ENCODE measurements around the gene SOCS1.

Gene SOCS1

DNA sequence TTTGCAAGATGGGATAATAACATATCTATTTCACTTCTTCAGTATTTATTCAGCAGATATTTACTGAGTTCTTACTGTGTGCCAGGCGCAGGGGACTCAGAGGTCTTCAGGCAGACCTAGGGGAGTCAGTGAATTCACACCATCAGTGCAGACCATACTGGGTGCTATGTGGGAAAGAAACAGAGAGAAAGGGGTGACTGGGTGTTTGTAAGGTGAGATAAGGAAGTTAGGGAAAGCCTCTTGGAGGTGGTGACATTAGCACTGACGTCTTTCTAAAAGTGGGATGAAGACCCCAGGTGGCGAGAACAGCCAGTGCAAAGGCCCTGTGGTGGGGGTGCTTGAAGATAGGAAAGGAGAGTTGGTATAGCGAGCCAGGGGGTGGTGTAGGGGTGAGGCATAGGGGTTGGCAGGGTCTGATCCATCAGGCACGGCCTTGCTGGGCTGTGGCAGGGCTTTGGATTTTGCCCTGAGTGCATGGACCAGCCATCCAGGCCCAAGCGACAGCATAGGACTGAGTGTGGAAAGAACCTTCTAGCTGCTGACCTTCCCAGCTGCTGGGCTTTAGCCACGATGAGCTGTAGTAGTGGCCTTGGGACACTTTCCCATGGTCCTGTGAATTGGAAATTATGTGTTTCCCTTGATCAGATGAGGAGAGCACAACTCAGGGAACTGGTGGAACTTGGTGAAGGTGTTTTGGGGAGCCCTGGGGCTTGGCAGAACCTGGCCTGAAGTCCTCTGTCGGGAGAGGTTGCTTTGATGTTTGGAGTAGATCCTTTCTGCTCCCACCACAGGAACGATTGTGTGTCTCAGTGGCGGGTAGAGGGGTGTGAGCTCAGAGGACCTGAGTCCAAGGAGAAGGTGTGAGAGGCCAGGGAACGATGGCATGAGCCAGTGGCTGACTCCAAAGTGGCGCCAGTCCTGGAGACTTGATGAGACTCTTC is 3.9 kb upstream of the SOCS1 start:
- DNase-seq, result no peak

DNA sequence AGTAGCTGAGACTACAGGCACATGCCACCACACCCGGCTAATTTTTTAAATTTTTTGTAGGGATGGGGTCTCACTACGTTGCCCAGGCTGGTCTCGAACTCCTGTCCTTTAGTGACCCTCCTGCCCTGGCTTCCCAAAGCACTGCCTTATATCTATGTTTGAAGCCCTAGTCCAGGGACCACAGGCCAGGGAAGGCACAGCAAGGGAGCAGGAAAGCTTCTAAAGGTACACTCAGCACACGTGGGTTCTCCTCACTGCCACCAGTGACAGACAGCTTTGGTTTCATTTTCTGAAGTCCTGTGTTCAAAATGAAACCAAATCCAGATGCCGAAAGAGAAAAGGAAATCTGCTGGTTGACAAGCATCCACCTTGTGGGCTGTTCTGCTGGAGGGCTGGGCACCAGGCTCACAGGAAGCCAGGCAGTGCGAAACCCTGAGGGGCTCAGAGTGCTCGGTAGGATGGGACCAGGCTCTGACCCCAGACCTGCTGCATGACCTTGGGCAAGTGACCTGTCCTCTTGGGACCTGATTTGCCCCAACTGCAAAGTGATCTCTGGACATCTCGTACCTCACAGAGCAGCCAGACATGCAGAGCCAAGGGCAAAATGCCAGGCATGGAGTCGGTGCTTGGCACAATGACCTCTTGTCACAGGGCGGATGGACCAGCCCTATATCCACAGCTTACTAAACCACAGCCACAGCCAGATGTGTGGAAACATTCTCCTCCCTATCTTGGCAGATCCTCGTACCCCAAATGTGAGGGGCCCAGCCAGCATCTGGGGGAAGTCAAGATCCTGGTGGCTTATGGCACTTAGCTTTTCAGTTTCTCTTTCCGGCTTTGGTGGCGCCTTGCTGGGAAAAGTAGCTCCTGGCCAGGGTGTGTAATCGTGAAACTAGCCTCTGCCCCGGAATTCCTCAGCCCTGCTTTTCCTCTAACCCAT is 2.8 kb upstream of the SOCS1 start:
- DNase-seq, result no peak

GRCh38 chr16:11257131-11257938 is 1.3 kb upstream of the SOCS1 start:
- DNase-seq, result peak; percentile 46

- peak; percentile 23 for DNase-seq
Observed at GRCh38 chr16:11256661-11257130, 692 bp upstream of the SOCS1 start.

DNA sequence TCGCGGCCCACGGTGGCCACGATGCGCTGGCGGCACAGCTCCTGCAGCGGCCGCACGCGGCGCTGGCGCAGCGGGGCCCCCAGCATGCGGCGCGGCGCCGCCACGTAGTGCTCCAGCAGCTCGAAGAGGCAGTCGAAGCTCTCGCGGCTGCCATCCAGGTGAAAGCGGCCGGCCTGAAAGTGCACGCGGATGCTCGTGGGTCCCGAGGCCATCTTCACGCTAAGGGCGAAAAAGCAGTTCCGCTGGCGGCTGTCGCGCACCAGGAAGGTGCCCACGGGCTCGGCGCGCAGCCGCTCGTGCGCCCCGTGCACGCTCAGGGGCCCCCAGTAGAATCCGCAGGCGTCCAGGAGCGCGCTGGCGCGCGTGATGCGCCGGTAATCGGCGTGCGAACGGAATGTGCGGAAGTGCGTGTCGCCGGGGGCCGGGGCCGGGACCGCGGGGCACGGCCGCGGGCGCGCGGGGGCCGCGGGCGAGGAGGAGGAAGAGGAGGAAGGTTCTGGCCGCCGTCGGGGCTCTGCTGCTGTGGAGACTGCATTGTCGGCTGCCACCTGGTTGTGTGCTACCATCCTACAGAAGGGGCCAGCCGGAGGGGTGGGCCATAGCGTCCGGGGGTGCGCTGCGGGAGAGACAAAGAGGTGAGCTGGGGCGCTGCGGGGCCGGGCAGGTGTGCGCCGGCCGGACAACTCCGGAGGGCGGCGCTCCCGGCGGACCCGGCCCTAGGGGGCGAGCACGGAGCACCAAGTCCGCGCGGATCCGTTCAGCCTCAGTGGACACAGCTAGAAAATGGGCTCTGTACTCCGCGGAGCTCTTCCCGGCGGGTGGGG is 879 bp downstream of the SOCS1 start:
- peak; percentile 61 for DNase-seq

DNA sequence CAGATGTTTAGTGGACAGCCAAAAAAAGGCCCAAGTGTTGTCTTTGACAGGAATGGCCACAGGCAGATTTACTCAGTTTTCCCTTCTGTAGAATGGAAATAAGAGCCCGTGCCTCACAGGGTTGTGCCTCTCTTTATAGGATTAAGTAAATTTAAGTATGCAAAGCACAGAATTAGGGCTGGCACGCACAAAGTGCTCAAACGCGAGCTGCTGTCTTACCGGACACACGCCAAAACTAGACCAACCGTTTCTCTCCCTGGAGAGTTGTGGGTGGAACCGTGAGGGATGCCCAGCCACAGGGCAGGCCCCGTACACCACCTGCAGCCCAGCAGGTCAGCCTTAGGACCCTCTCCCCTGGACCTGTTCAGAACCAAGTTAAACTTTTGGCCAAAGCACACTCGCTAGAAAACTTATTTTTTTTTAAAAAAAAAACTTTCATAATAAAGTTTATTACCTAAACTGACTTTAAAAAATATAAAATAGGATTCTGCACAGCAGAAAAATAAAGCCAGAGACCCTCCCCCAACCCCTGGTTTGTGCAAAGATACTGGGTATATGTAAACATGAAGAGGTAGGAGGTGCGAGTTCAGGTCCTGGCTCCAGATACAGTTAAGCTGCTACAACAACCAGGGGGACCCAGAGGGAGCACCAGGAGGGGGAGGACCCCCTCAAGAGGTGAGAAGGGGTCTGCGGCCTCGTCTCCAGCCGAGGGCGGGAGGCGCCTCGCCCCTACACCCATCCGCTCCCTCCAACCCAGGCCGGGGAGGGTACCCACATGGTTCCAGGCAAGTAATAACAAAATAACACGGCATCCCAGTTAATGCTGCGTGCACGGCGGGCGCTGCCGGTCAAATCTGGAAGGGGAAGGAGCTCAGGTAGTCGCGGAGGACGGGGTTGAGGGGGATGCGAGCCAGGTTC is 1.8 kb downstream of the SOCS1 start:
- DNase-seq, result no peak

DNA sequence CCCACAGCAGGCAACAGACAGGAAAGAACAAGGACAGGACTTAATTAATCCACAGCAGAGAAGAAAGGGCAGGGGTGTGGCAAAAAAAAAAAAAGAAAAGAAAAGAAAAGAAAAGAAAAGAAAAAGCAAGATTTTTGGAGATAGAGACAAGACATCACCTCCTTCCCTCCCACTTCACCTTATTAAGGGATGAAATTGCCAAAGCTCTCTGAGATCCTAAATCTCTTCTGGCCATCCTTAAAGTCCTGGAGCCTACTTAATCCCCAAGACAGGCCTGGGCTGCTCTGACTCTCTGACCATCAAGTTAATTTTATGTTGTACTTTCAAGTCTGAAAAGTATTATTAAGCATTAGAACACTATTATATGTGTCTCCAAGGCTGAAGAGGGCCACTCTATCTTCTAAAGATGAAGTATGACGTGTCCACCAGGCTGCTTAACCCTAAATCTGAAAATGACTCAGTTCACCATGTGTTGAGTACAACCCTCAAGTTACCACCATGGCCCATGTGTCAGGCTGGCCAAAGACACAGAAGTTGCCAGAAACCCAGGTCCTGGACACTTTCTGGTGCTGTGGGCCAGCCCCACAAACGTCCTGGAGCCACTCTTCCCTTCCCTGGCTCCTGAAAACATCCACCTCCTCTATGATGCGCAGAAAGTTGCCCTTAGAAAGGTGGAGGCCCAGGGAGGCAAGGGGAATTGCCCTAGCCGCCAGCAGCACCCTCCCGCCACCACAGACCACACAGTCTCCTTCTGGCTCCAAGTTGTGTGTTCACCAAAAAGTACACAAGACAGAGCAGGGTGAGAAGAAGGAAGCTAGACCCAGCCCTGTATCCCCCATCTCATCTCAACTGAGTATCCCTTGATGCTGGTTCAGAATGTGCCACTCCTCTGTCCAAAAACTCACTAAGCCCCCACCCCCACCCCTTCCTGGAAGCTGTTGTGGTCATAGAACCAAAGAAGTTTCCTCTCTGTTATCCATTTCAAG is 2.7 kb downstream of the SOCS1 start:
- peak; percentile 25 for DNase-seq

- no peak for DNase-seq
Observed at GRCh38 chr16:11252482-11252931, 3.5 kb downstream of the SOCS1 start.

- peak; percentile 71 for DNase-seq
Observed at GRCh38 chr16:11251525-11252481, 4.2 kb downstream of the SOCS1 start.

DNA sequence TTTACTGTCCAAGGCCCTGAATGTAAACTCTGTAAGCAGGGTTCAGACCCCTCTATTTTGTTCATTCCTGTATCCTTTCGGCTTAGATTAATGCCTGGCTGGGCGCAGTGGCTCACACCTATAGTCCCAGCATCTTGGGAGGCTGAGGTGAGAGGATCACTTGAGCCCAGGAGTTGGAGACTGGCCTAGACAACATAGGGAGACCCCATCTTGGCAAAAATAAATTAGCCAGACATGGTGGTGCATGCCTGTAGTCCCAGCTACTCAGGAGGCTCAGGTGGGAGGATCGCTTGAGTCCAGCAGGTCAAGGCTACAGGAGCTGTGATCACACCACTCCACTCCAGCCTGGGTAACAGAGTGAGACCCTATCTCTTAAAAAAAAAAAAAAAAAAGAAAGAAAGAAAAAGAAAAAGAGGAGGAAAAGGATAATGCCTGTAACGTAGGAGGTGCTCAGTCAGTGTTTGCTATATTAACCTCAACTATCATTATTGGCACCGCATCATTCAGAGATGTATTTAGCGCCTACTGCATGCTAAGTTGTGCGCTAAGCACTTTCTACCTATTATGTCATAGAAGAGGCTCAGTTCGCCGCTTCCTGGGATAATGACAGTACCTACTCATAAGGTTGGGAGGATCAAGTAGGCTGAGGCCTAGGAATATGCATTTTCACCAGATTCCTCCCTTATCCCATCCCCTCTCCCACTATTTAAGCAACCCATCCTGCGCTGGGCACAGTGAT is 5.0 kb downstream of the SOCS1 start:
- no peak for DNase-seq

DNA sequence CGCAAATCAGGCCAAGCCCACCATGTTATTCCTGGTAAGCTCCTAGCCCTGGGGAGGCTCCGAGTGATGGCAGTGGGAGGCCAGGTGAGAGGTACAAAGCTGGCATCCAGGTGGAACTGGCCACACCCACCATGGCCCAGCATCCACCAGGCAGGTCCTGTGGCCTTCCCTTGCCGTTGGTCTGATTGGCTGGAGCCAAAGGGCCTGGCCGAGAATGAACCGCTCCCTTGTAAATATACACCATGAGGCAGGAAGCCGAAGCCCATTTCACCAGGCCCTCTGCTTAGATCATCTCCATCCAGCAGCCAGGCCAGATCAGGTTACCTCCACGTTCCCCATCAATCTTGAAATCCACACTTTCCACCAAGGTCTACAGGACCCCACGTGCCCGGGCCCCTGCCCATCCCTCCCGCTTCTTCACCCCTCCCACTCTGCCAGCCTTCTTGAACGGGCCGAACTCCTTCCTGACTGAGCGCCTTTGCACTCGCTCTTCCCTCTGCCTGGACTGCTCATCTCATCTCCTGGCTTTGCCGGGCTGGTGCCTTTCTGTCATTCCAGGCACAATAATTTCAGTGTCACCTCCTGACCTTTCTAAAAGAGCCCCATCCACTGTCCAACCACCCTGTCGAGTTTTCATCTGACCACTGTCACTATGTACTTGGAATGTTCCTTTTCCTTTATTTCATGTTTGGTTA is 5.8 kb downstream of the SOCS1 start:
- no peak for DNase-seq

DNA sequence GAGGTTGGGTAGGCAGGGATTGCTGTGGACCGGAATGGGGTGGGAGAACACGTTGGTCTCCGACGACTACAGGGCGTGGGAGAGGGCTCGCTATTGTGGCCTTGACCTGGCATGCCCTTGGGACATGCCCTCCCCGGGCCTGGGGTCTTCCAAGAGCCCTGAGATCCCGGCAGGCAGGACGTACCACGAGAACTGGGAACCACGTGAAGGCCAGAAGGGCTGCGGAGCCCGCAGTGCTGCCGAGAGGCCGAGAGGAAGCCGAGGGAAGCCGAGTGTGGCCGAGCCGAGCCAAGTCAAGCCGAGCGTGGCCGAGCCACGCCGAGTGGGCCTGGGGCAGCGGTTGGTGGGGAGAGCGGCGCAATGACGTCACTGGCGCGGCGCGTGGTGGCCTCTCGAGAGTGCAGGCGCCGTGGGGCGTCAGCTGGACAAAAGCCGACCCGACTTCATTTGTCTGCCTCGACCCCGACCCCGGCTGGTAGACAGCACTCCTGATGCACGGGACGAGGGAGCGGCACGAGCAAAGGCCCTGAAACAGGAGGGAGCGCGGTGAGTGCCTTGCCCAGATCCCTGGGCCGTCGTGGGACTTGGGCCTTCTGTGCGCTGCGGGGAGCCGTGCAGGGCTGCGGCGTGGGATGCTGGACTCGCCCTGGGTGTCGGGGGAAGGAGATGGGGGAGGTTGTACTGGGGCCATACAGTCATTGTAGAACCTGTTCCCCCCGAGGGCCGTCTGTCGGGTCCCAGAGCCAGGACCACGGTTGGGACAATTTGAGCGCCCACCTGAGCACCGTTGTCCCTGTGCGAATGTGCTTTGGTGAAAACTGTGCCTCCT is 6.6 kb downstream of the SOCS1 start:
- DNase-seq, result no peak

DNA sequence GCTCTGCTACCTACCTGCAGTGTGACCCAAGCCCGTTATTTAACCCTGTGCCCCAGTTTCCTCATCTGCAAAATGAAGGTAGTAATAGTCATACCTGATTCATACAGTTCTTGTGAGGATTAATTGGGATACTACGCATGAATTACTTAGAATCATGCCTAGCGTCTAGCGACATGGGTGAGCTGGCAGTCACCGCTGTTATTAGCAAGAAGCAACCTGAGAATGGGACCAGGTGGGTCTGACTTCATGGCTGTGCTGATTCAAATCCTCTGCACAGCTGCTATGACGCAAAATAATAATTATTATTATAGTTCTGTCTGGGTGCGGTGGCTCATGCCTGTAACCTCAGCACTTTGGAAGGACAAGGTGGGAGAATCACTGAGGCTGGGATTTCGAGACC is 7.9 kb downstream of the SOCS1 start:
- DNase-seq, result no peak

- DNase-seq, result no peak
Observed at GRCh38 chr16:11245988-11246387, 10.0 kb downstream of the SOCS1 start.

DNA sequence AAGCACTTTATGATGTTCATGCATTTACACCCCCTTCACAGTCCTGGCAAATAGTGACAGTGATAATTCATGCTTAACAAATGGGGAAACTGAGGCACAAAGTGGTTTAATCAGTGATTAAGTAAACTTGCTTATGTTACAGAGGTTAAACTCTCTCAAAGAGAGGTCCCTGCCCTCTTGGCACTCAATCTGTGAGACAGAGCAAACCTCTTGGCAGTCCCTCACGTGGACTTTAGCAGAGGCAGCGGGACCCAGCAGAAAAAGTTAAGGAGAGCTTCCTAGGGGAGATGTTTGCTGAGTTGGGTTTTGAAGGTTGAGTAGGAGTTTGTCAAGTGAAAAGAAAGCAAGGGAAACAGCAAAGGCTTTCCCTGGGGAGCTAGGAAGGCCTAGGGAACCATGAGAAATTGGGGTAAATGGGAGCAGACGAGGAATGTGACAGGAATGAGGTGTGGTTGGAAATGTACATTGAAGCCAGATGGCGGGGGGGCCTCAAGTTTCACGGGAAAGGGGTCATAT is 10.7 kb downstream of the SOCS1 start:
- no peak for DNase-seq
